Subcutaneous adipose tissue (tissue), 4 donors: Measurements from ENCODE around the gene PHF1. TPM values are rescaled to one million over a fixed set of nuclear protein-coding genes. Genes with fewer than 3 reads are reported as not detected.

ENCODE experiments used
- total RNA-seq, 4 donors: library from RNA; depleted of rRNA; stranded (reverse); fragments of >200 nt; gene quantifications; one replicate each; pipeline ENCODE4 v1.1.0, GENCODE V29; 2016
- TF ChIP-seq, protein P1 (sequence below): fragments of 450-650 bp; IDR thresholded peaks from one replicate; pipeline ENCODE4 v1.5.1; 2016; ENCODE audit warnings: low read depth, mild to moderate bottlenecking, control low read depth, antibody characterized with exemption, moderate library complexity

The PHF1 gene
- total RNA-seq, 4 donors from 2014 or later, result 21.4 to 84.0 (median 48.3) TPM

DNA sequence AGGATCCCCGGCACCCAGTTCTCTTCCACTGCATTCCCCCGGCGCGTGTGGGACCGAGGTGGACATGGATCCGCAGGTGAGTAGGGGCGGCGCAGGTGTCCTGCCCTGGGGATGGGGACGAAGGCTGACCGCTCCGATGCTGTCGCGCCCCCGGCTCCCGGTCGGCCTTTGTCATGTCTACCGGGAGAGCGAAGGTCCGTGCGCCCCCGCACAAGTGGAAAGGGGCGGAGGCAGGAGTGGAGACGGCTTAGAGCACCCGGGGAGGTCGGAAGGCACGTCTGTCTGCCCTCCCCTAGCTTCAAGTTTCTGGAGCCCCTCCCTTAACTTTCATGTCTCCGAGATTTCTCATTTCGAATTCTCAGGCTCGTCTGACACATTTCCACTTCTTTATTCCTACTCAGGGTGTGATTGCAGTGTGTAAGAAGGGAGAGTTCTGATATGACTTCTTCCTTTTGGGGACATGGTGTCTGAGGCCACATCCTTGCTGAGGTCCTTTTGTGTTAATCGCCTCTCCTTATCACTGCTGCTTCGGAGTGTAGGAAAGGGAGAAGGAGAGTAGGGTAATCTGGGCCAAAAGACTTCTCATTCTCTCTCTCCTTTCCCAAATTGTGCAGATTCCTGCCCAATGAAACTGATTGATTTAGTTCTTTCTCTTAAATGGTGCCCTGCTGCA, 18.8 kb upstream of the PHF1 start:
- TF ChIP-seq, protein P1, sequence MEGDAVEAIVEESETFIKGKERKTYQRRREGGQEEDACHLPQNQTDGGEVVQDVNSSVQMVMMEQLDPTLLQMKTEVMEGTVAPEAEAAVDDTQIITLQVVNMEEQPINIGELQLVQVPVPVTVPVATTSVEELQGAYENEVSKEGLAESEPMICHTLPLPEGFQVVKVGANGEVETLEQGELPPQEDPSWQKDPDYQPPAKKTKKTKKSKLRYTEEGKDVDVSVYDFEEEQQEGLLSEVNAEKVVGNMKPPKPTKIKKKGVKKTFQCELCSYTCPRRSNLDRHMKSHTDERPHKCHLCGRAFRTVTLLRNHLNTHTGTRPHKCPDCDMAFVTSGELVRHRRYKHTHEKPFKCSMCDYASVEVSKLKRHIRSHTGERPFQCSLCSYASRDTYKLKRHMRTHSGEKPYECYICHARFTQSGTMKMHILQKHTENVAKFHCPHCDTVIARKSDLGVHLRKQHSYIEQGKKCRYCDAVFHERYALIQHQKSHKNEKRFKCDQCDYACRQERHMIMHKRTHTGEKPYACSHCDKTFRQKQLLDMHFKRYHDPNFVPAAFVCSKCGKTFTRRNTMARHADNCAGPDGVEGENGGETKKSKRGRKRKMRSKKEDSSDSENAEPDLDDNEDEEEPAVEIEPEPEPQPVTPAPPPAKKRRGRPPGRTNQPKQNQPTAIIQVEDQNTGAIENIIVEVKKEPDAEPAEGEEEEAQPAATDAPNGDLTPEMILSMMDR, result no peak

DNA sequence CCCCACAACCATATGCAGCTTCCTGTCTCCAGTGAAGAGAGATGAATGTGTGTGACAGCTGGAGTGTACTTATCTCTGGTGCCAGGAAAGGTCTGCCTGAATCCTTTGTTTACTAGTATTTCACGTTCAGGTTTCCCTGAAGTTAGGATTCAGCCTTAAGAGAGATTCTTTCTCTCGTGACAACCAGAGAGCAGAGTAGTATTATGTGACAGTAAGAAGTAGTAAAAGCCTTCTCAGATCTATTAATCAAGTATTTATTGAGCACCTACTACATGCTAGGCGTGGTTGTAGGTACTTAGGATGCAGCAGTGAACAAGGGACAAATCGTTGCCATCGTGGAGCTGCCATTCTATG, 18.2 kb upstream of the PHF1 start:
- TF ChIP-seq, protein P1, result no peak

DNA sequence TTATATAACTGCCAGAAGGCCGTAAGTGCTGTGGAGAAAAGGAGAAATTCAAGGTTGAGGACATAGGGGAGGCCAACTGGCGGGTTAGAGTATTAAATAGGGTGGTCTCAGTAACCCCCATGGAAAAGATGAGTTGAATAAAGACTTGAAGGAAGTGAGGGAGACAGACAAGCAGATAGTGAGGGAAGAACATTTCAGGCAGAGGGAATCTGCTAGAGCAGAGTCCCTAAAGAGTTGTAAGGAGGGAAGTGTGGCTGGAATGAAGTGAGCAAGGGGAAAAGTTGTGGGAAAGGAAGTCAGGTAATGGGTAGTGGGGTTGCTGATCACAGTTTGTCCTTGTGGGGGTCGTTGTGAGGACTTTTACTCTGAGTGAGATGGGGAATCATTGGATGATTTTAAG, 17.8 kb upstream of the PHF1 start:
- TF ChIP-seq, protein P1, result no peak

DNA sequence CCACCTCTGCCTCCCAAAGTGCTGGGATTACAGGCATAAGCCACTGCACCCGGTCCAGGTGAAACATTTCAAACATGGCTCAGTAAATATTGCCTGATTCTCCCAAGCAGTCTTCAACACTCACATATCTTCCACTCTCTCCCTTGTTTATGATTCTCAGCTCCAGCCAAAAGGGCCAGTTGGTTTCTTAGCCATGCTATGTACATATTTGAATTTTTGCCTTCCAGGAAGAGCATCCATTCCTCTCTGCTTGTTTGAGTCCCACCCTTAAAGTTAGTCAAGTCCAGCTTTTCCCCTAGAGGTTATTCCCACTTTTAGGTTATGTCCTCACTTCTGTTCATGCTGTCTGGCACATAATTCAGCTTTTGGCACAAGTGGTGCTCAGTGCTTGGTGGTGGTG, 13.3 kb upstream of the PHF1 start:
- TF ChIP-seq, protein P1, result no peak

DNA sequence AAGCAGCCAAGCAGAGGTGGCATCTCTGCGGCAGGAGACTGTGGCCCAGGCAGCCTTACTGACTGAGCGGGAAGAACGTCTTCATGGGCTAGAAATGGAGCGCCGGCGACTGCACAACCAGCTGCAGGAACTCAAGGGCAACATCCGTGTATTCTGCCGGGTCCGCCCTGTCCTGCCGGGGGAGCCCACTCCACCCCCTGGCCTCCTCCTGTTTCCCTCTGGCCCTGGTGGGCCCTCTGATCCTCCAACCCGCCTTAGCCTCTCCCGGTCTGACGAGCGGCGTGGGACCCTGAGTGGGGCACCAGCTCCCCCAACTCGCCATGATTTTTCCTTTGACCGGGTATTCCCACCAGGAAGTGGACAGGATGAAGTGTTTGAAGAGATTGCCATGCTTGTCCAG, 5.9 kb upstream of the PHF1 start:
- TF ChIP-seq, protein P1, result no peak

DNA sequence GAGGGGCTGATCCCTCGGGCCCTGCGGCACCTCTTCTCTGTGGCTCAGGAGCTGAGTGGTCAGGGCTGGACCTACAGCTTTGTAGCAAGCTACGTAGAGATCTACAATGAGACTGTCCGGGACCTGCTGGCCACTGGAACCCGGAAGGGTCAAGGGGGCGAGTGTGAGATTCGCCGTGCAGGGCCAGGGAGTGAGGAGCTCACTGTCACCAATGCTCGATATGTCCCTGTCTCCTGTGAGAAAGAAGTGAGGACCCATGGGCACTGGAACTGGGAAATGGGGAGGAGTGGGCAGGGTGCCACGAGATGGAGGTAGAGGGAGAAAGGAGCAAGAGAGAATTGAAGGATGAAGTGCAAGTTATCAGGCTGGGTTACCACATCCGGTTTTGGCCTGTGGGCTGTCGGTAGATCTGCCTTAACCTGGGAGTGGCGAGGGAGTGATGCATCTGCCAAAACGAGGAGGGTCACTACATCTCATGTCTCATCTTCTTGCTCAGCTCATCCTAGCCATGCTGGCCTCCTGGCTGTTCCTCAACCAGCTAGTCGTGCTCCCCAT, 5.4 kb upstream of the PHF1 start:
- TF ChIP-seq, protein P1, result no peak

DNA sequence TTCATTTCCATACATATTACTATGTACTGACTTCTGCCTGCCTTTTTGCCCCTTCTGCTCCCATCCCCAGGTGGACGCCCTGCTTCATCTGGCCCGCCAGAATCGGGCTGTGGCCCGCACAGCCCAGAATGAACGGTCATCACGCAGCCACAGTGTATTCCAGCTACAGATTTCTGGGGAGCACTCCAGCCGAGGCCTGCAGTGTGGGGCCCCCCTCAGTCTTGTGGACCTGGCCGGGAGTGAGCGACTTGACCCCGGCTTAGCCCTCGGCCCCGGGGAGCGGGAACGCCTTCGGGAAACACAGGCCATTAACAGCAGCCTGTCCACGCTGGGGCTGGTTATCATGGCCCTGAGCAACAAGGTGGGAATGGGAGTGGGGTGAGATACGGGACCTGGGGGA, 4.7 kb upstream of the PHF1 start:
- TF ChIP-seq, protein P1, result no peak
